Nephron (organoid): ENCODE data around the gene RAB14.

Experiments
- H3K27ac Mint-ChIP-seq, 3 experiments: 2 replicates each; pipeline ENCODE4 v1.8.0; 2020; ENCODE audit warnings: mixed read lengths in 3 of 3, mild to moderate bottlenecking in 2 of 3, moderate library complexity in 1 of 3
- H3K27me3 Mint-ChIP-seq: 2 replicates; pipeline ENCODE4 v1.8.0; 2021; ENCODE audit warnings: low read depth, mild to moderate bottlenecking, moderate library complexity, mixed read lengths
- H3K36me3 Mint-ChIP-seq: 2 replicates; pipeline ENCODE4 v1.8.0; 2020; ENCODE audit warnings: low read depth, mixed read lengths
- H3K4me1 Mint-ChIP-seq: 2 replicates; pipeline ENCODE4 v1.8.0; 2020; ENCODE audit warnings: mixed read lengths
- H3K4me3 Mint-ChIP-seq, 3 experiments: 2 replicates each; pipeline ENCODE4 v1.8.0; 2020; ENCODE audit warnings: mild to moderate bottlenecking in 3 of 3, mixed read lengths in 3 of 3, moderate library complexity in 2 of 3
- H3K9me3 Mint-ChIP-seq: 2 replicates; pipeline ENCODE4 v1.8.0; 2020; ENCODE audit warnings: mixed read lengths
- CTCF ChIP-seq, 3 experiments: fragments of 200-600 bp; sonication (generic); IDR thresholded peaks; one replicate each; pipeline ENCODE4 v1.5.0; 2021; ENCODE audit warnings: antibody characterized with exemption in 3 of 3; ENCODE audit not compliant: unreplicated experiment in 3 of 3

Gene RAB14

GRCh38 chr9:121156263-121156731 is 45.4 kb downstream of the RAB14 start:
- no peak for TF ChIP-seq CTCF (IDR thresholded peaks at IDR 0.05; ENCODE audit: unreplicated experiment in 3 of 3)
- H3K9me3 Mint-ChIP-seq = no peaks in the 10 kb centered on the region
- H3K27me3 Mint-ChIP-seq = no peaks in the 10 kb centered on the region
- peaks cover 55% of the 10 kb centered on the region for H3K36me3 Mint-ChIP-seq
- no peak overlapping the region for H3K27ac Mint-ChIP-seq
- no peaks in the 10 kb centered on the region for H3K4me1 Mint-ChIP-seq
- H3K4me3 Mint-ChIP-seq = no peak overlapping the region

- Mint-ChIP-seq H3K36me3 (peaks cover 50% of the 10 kb centered on the region), H3K27me3 (no peaks in the 10 kb centered on the region), H3K4me3 (no peak overlapping the region), H3K9me3 (no peaks in the 10 kb centered on the region), H3K27ac (no peak overlapping the region), H3K4me1 (no peaks in the 10 kb centered on the region)
- TF ChIP-seq CTCF (IDR thresholded peaks at IDR 0.05; ENCODE audit: unreplicated experiment in 3 of 3) = no peak
Measured at GRCh38 chr9:121154782-121155181, 46.9 kb downstream of the RAB14 start.

- Mint-ChIP-seq H3K4me1 (no peaks in the 10 kb centered on the region), H3K4me3 (no peak overlapping the region), H3K36me3 (peaks cover 45% of the 10 kb centered on the region), H3K27me3 (no peaks in the 10 kb centered on the region), H3K27ac (no peak overlapping the region), H3K9me3 (no peaks in the 10 kb centered on the region)
- no peak for TF ChIP-seq CTCF (IDR thresholded peaks at IDR 0.05; ENCODE audit: unreplicated experiment in 3 of 3)
Measured at GRCh38 chr9:121153642-121154041, 48.0 kb downstream of the RAB14 start.

- no peak for TF ChIP-seq CTCF (IDR thresholded peaks at IDR 0.05; ENCODE audit: unreplicated experiment in 3 of 3)
Measured at GRCh38 chr9:121150188-121150587, 51.5 kb downstream of the RAB14 start.

GRCh38 chr9:121144482-121144881 is 57.2 kb downstream of the RAB14 start:
- no peak overlapping the region for H3K27ac Mint-ChIP-seq
- H3K4me3 Mint-ChIP-seq = no peak overlapping the region
- peaks cover 72% of the 10 kb centered on the region for H3K36me3 Mint-ChIP-seq
- no peaks in the 10 kb centered on the region for H3K9me3 Mint-ChIP-seq
- no peaks in the 10 kb centered on the region for H3K27me3 Mint-ChIP-seq
- no peaks in the 10 kb centered on the region for H3K4me1 Mint-ChIP-seq
- TF ChIP-seq CTCF (IDR thresholded peaks at IDR 0.05; ENCODE audit: unreplicated experiment in 3 of 3) = no peak

More at GRCh38 chr9:121150188-121150587, 51.5 kb downstream of the RAB14 start:
- H3K36me3 Mint-ChIP-seq = peaks cover 54% of the 10 kb centered on the region
- no peaks in the 10 kb centered on the region for H3K27me3 Mint-ChIP-seq
- H3K9me3 Mint-ChIP-seq = no peaks in the 10 kb centered on the region
- no peaks in the 10 kb centered on the region for H3K4me1 Mint-ChIP-seq
- H3K27ac Mint-ChIP-seq = no peak overlapping the region
- no peak overlapping the region for H3K4me3 Mint-ChIP-seq

GRCh38 chr9:121143771-121144170 is 57.9 kb downstream of the RAB14 start:
- no peak overlapping the region for H3K27ac Mint-ChIP-seq
- H3K36me3 Mint-ChIP-seq = peaks cover 74% of the 10 kb centered on the region
- H3K4me1 Mint-ChIP-seq = no peaks in the 10 kb centered on the region
- no peak overlapping the region for H3K4me3 Mint-ChIP-seq
- TF ChIP-seq CTCF (IDR thresholded peaks at IDR 0.05; ENCODE audit: unreplicated experiment in 3 of 3) = no peak
- no peaks in the 10 kb centered on the region for H3K9me3 Mint-ChIP-seq
- H3K27me3 Mint-ChIP-seq = no peaks in the 10 kb centered on the region
